A549 (cell line): ENCODE results near the gene S100A4. TPM values are rescaled to one million over a fixed set of nuclear protein-coding genes. Genes with fewer than 3 reads are reported as not detected.

Experiments used
- ATAC-seq, 2 experiments: fragments of 200-7000 bp in 1 of 2; fragments of >200 bp in 1 of 2; cut with Nextera tagmentation in 1 of 2; cut with Tn5 transposase in 1 of 2; 3 replicates each; pipeline versions ENCODE4 v1.8.0 to v1.9.1; 2018 to 2020; ENCODE audit warnings: mild to moderate bottlenecking in 1 of 2, moderate library complexity in 1 of 2
- CTCF ChIA-PET: fragments of 300-600 bp; sonication (Branson Sonifier 250); formaldehyde crosslinking; extraction: SDS; loops from one replicate; lab custom pipeline; 2021; ENCODE audit warnings: antibody characterized with exemption, inconsistent platforms; lab: Yijun Ruan, JAX
- POLR2A ChIA-PET: fragments of 350-600 bp; formaldehyde crosslinking; extraction: SDS; loops from one replicate; lab custom pipeline; 2021; ENCODE audit warnings: antibody characterized with exemption, inconsistent platforms; lab: Yijun Ruan, JAX
- DNase-seq, 2 experiments: peaks; one replicate each; pipeline versions ENCODE4 v3.0.0 to v3.0.0-alpha.2; 2011 to 2016; ENCODE audit warnings: low read depth in 1 of 2, low spot score in 1 of 2
- FAIRE-seq: peaks from 2 replicates; lab custom pipeline; 2011; peaks lifted over from hg19 to GRCh38; lab: Jason Lieb, UNC
- H3K27ac ChIP-seq, 2 experiments: fragments of >200 bp; sonication (Bioruptor Twin); formaldehyde crosslinking; 3 replicates each; pipeline ENCODE4 v1.5.1; 2016 to 2017
- H3K4me1 ChIP-seq: fragments of >200 bp; sonication (Bioruptor Twin); formaldehyde crosslinking; 3 replicates; pipeline ENCODE4 v1.6.1; 2016
- H3K4me2 ChIP-seq: fragments of >200 bp; sonication (Bioruptor Twin); formaldehyde crosslinking; 3 replicates; pipeline ENCODE4 v1.6.1; 2016
- H3K4me3 ChIP-seq: fragments of >200 bp; sonication (Bioruptor Twin); formaldehyde crosslinking; 3 replicates; pipeline ENCODE4 v1.5.1; 2016
- H3K9me3 ChIP-seq: fragments of >200 bp; sonication (Bioruptor Twin); formaldehyde crosslinking; 3 replicates; pipeline ENCODE4 v1.6.1; 2016
- ATOH8 ChIP-seq: fragments of 250-450 bp; sonication (Bioruptor Pico); IDR thresholded peaks from 2 replicates; pipeline ENCODE4 v1.5.0; 2020; ENCODE audit warnings: low read depth, mild to moderate bottlenecking, moderate library complexity
- BHLHE40 ChIP-seq: IDR thresholded peaks from 2 replicates; pipeline ENCODE4 v1.6.1; 2012; ENCODE audit warnings: low read depth, low read length, inconsistent platforms
- CBX8 ChIP-seq: fragments of 200-600 bp; sonication (generic); IDR thresholded peaks from 2 replicates; pipeline ENCODE4 v1.6.1; 2016
- CHD2 ChIP-seq: fragments of 150-350 bp; IDR thresholded peaks from 2 replicates; pipeline ENCODE4 v1.6.1; 2014; ENCODE audit warnings: low read length; ENCODE audit not compliant: partially characterized antibody
- EHF ChIP-seq: fragments of 250-450 bp; sonication (Bioruptor Pico); IDR thresholded peaks from 2 replicates; pipeline ENCODE4 v1.5.0; 2020; ENCODE audit warnings: mild to moderate bottlenecking
- EHMT2 ChIP-seq: fragments of 200-600 bp; sonication (generic); IDR thresholded peaks from 2 replicates; pipeline ENCODE4 v1.6.1; 2016; ENCODE audit warnings: antibody characterized with exemption, low read depth, mild to moderate bottlenecking, moderate library complexity
- ELK1 ChIP-seq: fragments of 150-350 bp; IDR thresholded peaks from 2 replicates; pipeline ENCODE4 v1.6.1; 2014; ENCODE audit warnings: low read depth, mild to moderate bottlenecking, low read length
- FOSB ChIP-seq: fragments of 250-450 bp; sonication (Bioruptor Pico); IDR thresholded peaks from 2 replicates; pipeline ENCODE4 v1.5.0; 2020; ENCODE audit warnings: mild to moderate bottlenecking, moderate library complexity
- FOXS1 ChIP-seq: fragments of 250-450 bp; sonication (Bioruptor Pico); IDR thresholded peaks from 2 replicates; pipeline ENCODE4 v1.5.0; 2020; ENCODE audit warnings: mild to moderate bottlenecking, moderate library complexity
- GATA3 ChIP-seq: IDR thresholded peaks from 2 replicates; pipeline ENCODE4 v1.6.1; 2012; ENCODE audit warnings: borderline replicate concordance
- HDAC2 ChIP-seq: fragments of 200-600 bp; sonication (generic); IDR thresholded peaks from 2 replicates; pipeline ENCODE4 v1.6.1; 2016
- HOXA7 ChIP-seq: fragments of 250-450 bp; sonication (Bioruptor Pico); IDR thresholded peaks from 2 replicates; pipeline ENCODE4 v1.5.0; 2020; ENCODE audit warnings: mild to moderate bottlenecking, moderate library complexity
- HOXB13 ChIP-seq: fragments of 250-450 bp; sonication (Bioruptor Pico); IDR thresholded peaks from 2 replicates; pipeline ENCODE4 v1.5.0; 2020; ENCODE audit warnings: low read depth, mild to moderate bottlenecking, moderate library complexity
- KDM5A ChIP-seq: fragments of 200-600 bp; sonication (generic); IDR thresholded peaks from 2 replicates; pipeline ENCODE4 v1.6.1; 2016; ENCODE audit warnings: antibody characterized with exemption, mild to moderate bottlenecking
- MYC ChIP-seq: IDR thresholded peaks from 2 replicates; pipeline ENCODE4 v1.6.1; 2012; ENCODE audit warnings: mild to moderate bottlenecking, inconsistent platforms, low read length, improper control_type of control experiment, borderline replicate concordance
- POLR2AphosphoS2 ChIP-seq: conservative IDR thresholded peaks from 2 replicates; pipeline ENCODE4 v1.6.1; 2012; ENCODE audit warnings: low read length, improper control_type of control experiment, inconsistent platforms
- RAD21 ChIP-seq, 2 experiments: fragments of >200 bp in 1 of 2; sonication (Bioruptor Twin) in 1 of 2; formaldehyde crosslinking in 1 of 2; IDR thresholded peaks in 1 of 2; conservative IDR thresholded peaks in 1 of 2; 2 replicates in 1 of 2; 3 replicates in 1 of 2; pipeline ENCODE4 v1.6.1; 2012 to 2018; ENCODE audit warnings: inconsistent platforms in 1 of 2
- SREBF2 ChIP-seq: fragments of 450-650 bp; IDR thresholded peaks from 2 replicates; pipeline ENCODE4 v1.6.1; 2014; ENCODE audit warnings: mild to moderate bottlenecking, moderate library complexity
- ZC3H11A ChIP-seq: fragments of 450-650 bp; IDR thresholded peaks from 2 replicates; pipeline ENCODE4 v1.6.1; 2014; ENCODE audit warnings: antibody characterized with exemption, mild to moderate bottlenecking
- ZNF302 ChIP-seq: fragments of 250-450 bp; sonication (Bioruptor Pico); IDR thresholded peaks from 2 replicates; pipeline ENCODE4 v1.9.0; 2021; ENCODE audit warnings: inconsistent platforms, mild to moderate bottlenecking, moderate library complexity
- WGBS: methylation state at CpG from one replicate; pipeline ENCODE4 v1.1.6; 2017; ENCODE audit errors: missing lambda C conversion rate; 5-methylcytosine and 5-hydroxymethylcytosine counted together
- polyA plus RNA-seq, 4 experiments: library from polyadenylated mRNA; depleted of rRNA in 3 of 4; stranded (reverse); fragments of >200 nt; fragmentation: RNase III in 1 of 4; extraction: RNeasy Plus Mini Kit Qiagen cat#74134 plus additional on column Dnase treatment in 1 of 4; gene quantifications; 2 replicates in 3 of 4; 3 replicates in 1 of 4; pipeline ENCODE4 v1.2.3, GENCODE V29; 2011 to 2017
- TF ChIP-seq, protein P1 (sequence below): fragments of >200 bp; sonication (Bioruptor Twin); formaldehyde crosslinking; IDR thresholded peaks from 3 replicates; pipeline ENCODE4 v1.6.1; 2016
- TF ChIP-seq, protein P2 (sequence below): fragments of 450-650 bp; IDR thresholded peaks from 2 replicates; pipeline ENCODE4 v1.6.1; 2014; ENCODE audit warnings: antibody characterized with exemption

S100A4 gene
- polyA plus RNA-seq, 2 of the 4 experiments (the other 2 are of a cell fraction): 590 to 2,584 TPM

DNA sequence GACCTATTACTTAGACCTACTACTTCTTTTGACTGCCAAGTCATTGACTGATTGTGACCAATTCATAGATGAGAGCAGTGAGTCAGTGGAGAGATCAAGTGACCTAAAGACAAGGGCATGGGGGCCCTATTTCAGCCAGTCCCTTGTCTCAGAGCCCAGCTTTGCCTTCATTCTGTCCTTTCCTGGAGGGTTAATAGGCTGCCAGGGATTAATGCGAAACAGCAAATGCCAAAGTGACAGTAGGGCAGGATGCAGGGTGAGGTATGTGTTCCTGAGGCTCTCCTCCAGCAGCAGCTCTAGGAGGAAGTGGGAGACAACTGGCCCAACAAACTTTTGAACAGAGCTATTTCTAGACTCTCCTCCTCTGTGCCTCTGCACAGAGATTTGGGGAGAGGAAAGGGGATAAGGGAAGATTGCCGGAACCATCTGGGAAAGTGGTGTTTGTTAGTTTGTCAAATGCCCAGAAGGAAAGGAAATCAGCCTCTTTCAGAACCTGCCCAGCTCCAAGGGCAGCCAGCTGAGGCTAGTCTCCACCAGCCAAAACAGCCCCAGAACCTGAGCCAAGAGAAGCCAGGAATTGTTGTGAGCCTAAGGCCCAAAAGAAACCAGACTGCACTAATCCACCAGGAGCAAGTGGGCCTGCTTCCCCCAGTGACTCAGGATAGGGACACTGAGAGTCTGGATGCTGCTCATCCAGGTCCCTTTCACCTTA lies 8.4 kb upstream of the S100A4 start:
- POLR2A ChIA-PET: interaction anchor here (1.2 kb wide), 1 partner anchor 12 kb away, joined by 3 read pairs; no protein-coding TSS in a partner anchor
- Histone ChIP-seq H3K9me3 (0 out of 3 replicates have a peak, but pooled peaks cover 4% of the 10 kb centered on the region), H3K4me3 (no peak overlapping the region), H3K27ac (peak overlapping the region; percentile 42 to 97; a peak in 3 of 6 replicates), H3K4me1 (peaks cover 40% of the 10 kb centered on the region), H3K4me2 (no peak overlapping the region)
- TF ChIP-seq RAD21 (conservative IDR thresholded peaks at IDR 0.05 in 1 of 2, IDR thresholded peaks at IDR 0.05 in 1 of 2): no peak
- TF ChIP-seq SREBF2: no peak
- TF ChIP-seq MYC: no peak
- TF ChIP-seq, protein P1, sequence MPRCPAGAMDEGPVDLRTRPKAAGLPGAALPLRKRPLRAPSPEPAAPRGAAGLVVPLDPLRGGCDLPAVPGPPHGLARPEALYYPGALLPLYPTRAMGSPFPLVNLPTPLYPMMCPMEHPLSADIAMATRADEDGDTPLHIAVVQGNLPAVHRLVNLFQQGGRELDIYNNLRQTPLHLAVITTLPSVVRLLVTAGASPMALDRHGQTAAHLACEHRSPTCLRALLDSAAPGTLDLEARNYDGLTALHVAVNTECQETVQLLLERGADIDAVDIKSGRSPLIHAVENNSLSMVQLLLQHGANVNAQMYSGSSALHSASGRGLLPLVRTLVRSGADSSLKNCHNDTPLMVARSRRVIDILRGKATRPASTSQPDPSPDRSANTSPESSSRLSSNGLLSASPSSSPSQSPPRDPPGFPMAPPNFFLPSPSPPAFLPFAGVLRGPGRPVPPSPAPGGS: no peak
- no peak for TF ChIP-seq CBX8
- no peak for TF ChIP-seq HOXB13 (CRISPR knock-in tag)
- no peak for TF ChIP-seq FOXS1
- no peak for TF ChIP-seq KDM5A
- no peak for TF ChIP-seq ATOH8
- no peak for TF ChIP-seq ZNF302
- ATAC-seq: no peak
- 91% methylated on average over 2 of the region's 2 CpGs for WGBS
- DNase-seq: no peak
- CTCF ChIA-PET: interaction anchor here (0.7 to 16.2 kb wide), 8 partner anchors 9 to 202 kb away, joined by 3 to 141 read pairs (median 12); partner anchors contain the start of genes S100A2, S100A4 and S100A6
- no peak for FAIRE-seq

DNA sequence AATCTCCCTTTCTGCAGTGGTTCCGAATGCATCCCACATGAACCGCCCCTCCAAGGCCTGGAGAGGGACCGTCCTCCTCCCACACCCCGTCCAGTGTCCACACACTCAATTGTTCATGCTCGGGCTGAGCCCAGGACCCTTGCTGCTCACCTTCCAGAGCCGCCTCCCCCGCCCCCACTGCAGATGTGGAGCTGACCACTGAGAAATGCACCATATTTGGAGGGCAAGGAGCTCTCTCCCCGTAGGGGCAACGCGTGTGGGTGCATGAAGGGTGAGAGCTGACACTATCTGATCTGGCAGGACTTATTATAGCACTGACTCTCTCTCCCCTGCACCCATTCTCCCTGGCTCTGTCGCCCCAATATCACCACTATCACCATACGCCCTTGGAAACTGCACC lies 7.5 kb upstream of the S100A4 start:
- peaks cover 49% of the 10 kb centered on the region for H3K4me1 ChIP-seq
- H3K4me2 ChIP-seq: no peak overlapping the region
- H3K9me3 ChIP-seq: 0 out of 3 replicates have a peak, but pooled peaks cover under 1% of the 10 kb centered on the region
- POLR2A ChIA-PET: interaction anchor here (1.0 to 4.1 kb wide), 4 partner anchors 13 to 80 kb away, joined by 3 to 18 read pairs (median 8); partner anchors contain the start of gene S100A6
- WGBS: 97% methylated on average over 12 of the region's 12 CpGs
- FAIRE-seq (no peak), DNase-seq (no peak), ATAC-seq (no peak)
- no peak overlapping the region for H3K4me3 ChIP-seq
- CTCF ChIA-PET: interaction anchor here (1.9 to 16.2 kb wide), 5 partner anchors 10 to 42 kb away, joined by 5 to 141 read pairs (median 41); partner anchors contain the start of genes S100A2 and S100A6
- peak overlapping the region in 1 of 2 experiments; percentile 97; a peak in 3 of 6 replicates for H3K27ac ChIP-seq
- no peak for TF ChIP-seq BHLHE40
- no peak for TF ChIP-seq EHF (CRISPR knock-in tag)
- TF ChIP-seq EHMT2: no peak
- no peak for TF ChIP-seq POLR2AphosphoS2
- no peak for TF ChIP-seq HDAC2
- no peak for TF ChIP-seq ZC3H11A
- TF ChIP-seq HOXA7 (CRISPR knock-in tag): no peak
- no peak for TF ChIP-seq ELK1
- TF ChIP-seq FOSB (CRISPR knock-in tag): no peak
- TF ChIP-seq, protein P2, sequence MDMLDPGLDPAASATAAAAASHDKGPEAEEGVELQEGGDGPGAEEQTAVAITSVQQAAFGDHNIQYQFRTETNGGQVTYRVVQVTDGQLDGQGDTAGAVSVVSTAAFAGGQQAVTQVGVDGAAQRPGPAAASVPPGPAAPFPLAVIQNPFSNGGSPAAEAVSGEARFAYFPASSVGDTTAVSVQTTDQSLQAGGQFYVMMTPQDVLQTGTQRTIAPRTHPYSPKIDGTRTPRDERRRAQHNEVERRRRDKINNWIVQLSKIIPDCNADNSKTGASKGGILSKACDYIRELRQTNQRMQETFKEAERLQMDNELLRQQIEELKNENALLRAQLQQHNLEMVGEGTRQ: no peak
- no peak for TF ChIP-seq CHD2
- no peak for TF ChIP-seq GATA3
